ENCODE results near the gene CNIH4. TPM values are rescaled to one million over a fixed set of nuclear protein-coding genes. Genes with fewer than 3 reads are reported as not detected.
"Not testable (repeated sequence)": the region's sequence is repeated elsewhere in the genome, so short reads cannot be mapped to it uniquely, and the experiment has no call there.

Gene CNIH4
- total RNA-seq, 1 experiment from 2014 or later: 53.8 TPM

- Histone ChIP-seq H3K36me3 (ENCODE audit: control insufficient read depth, insufficient read depth, low read length) (no peaks in the 10 kb centered on the region), H3K4me1 (ENCODE audit: control insufficient read depth, insufficient read depth, low read length) (no peaks in the 10 kb centered on the region), H3K27me3 (ENCODE audit: control insufficient read depth, insufficient read depth, low read length) (no peaks in the 10 kb centered on the region), H3K9me3 (ENCODE audit: control insufficient read depth, insufficient read depth, low read depth, low read length) (peaks cover 17% of the 10 kb centered on the region; the same call in 1 of the 2 replicates), H3K27ac (ENCODE audit: low read length) (no peak overlapping the region), H3K4me3 (ENCODE audit: low read depth in 2 of 2, low read length in 2 of 2) (no peak overlapping the region)
- intact Hi-C loops (cut with micrococcal nuclease; ENCODE audit: unreplicated experiment): no loop called here
- DNase-seq (ENCODE audit: low read depth, low spot score) (no peak), ATAC-seq (no peak)
- ChIA-PET CTCF (no interaction called here), POLR2A (interaction anchor here (0.6 kb wide), 1 partner anchor 106 kb away, joined by 5 read pairs; no protein-coding TSS in a partner anchor)
- no peak for TF ChIP-seq POLR2AphosphoS5 (IDR thresholded peaks at IDR 0.05; ENCODE audit: low read depth, low read length)
- no TSS peak for BruUV-seq (replicated peaks)
- in situ Hi-C loops (cut with HindIII; ENCODE audit: low pct_unique_long_range_greater_than_20kb, low sequenced_read_pairs): no loop called here
These were observed 13.0 kb upstream of the CNIH4 start for GRCh38 chr1:224343679-224344078.

- intact Hi-C loops (cut with micrococcal nuclease; ENCODE audit: unreplicated experiment): no loop called here
- no TSS peak for BruUV-seq (replicated peaks)
- no peak for DNase-seq (ENCODE audit: low read depth, low spot score)
- Histone ChIP-seq H3K9me3 (ENCODE audit: control insufficient read depth, insufficient read depth, low read depth, low read length) (peaks cover 14% of the 10 kb centered on the region; the same call in 1 of the 2 replicates), H3K27me3 (ENCODE audit: control insufficient read depth, insufficient read depth, low read length) (no peaks in the 10 kb centered on the region), H3K4me1 (ENCODE audit: control insufficient read depth, insufficient read depth, low read length) (no peaks in the 10 kb centered on the region), H3K4me3 (ENCODE audit: low read depth in 2 of 2, low read length in 2 of 2) (no peak overlapping the region), H3K36me3 (ENCODE audit: control insufficient read depth, insufficient read depth, low read length) (no peaks in the 10 kb centered on the region), H3K27ac (ENCODE audit: low read length) (no peak overlapping the region)
- in situ Hi-C loops (cut with HindIII; ENCODE audit: low pct_unique_long_range_greater_than_20kb, low sequenced_read_pairs): no loop called here
- ATAC-seq: no peak
- ChIA-PET CTCF (no interaction called here), POLR2A (no interaction called here)
- TF ChIP-seq SIN3A (IDR thresholded peaks at IDR 0.05; ENCODE audit: borderline replicate concordance, insufficient read depth, low read depth, low read length): no peak
- TF ChIP-seq CTCF (IDR thresholded peaks at IDR 0.05): no peak
- no peak for TF ChIP-seq POLR2AphosphoS5 (IDR thresholded peaks at IDR 0.05; ENCODE audit: low read depth, low read length)
- TF ChIP-seq TCF7L2 (IDR thresholded peaks at IDR 0.05; ENCODE audit: low read depth, low read length): no peak
- no peak for TF ChIP-seq REST (IDR thresholded peaks at IDR 0.05; ENCODE audit: insufficient read depth in 1 of 2, low read depth in 2 of 2, low read length in 1 of 2)
These were observed 8.5 kb upstream of the CNIH4 start for GRCh38 chr1:224348137-224348536.

GRCh38 chr1:224349716-224350115 lies 7.0 kb upstream of the CNIH4 start:
- H3K4me1 ChIP-seq (ENCODE audit: control insufficient read depth, insufficient read depth, low read length); ATAC-seq; H3K36me3 ChIP-seq (ENCODE audit: control insufficient read depth, insufficient read depth, low read length); H3K27me3 ChIP-seq (ENCODE audit: control insufficient read depth, insufficient read depth, low read length); H3K9me3 ChIP-seq (ENCODE audit: control insufficient read depth, insufficient read depth, low read depth, low read length); in situ Hi-C loops (cut with HindIII; ENCODE audit: low pct_unique_long_range_greater_than_20kb, low sequenced_read_pairs); H3K4me3 ChIP-seq (ENCODE audit: low read depth in 2 of 2, low read length in 2 of 2); CTCF ChIA-PET; POLR2A ChIA-PET; BruUV-seq (replicated peaks); H3K27ac ChIP-seq (ENCODE audit: low read length); intact Hi-C loops (cut with micrococcal nuclease; ENCODE audit: unreplicated experiment); DNase-seq (ENCODE audit: low read depth, low spot score): not testable (repeated sequence)

GRCh38 chr1:224352436-224353085 lies 4.1 kb upstream of the CNIH4 start:
- ATAC-seq; CTCF ChIA-PET; H3K4me3 ChIP-seq (ENCODE audit: low read depth in 2 of 2, low read length in 2 of 2); DNase-seq (ENCODE audit: low read depth, low spot score); in situ Hi-C loops (cut with HindIII; ENCODE audit: low pct_unique_long_range_greater_than_20kb, low sequenced_read_pairs); BruUV-seq (replicated peaks); H3K4me1 ChIP-seq (ENCODE audit: control insufficient read depth, insufficient read depth, low read length); H3K27me3 ChIP-seq (ENCODE audit: control insufficient read depth, insufficient read depth, low read length); H3K36me3 ChIP-seq (ENCODE audit: control insufficient read depth, insufficient read depth, low read length); intact Hi-C loops (cut with micrococcal nuclease; ENCODE audit: unreplicated experiment); H3K9me3 ChIP-seq (ENCODE audit: control insufficient read depth, insufficient read depth, low read depth, low read length); POLR2A ChIA-PET; H3K27ac ChIP-seq (ENCODE audit: low read length): not testable (repeated sequence)
